ENCODE results near the gene HSPB9. TPM values are rescaled to one million over a fixed set of nuclear protein-coding genes. Genes with fewer than 3 reads are reported as not detected.

HSPB9 gene
- total and polyA plus RNA-seq, 2 donors from 2014 or later, result 0.99 TPM; not detected in 1

DNA sequence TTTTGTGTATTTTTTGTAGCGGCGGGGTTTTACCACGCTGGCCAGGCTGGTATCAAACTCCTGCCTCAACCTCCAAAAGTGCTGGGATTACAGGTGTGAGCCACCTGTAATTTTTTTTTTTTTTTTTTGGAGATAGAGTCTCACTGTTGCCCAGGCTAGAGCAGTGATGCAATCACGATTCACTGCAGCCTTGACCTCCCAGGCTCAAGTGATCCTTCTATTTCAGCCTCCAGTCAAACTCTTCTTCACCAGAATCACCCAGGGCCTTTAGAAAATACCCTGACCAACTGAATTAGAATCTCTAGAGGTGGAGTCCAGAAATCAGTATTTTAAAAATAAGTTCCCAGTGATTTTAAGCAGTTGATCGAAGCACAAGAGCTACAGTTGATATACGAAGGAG, 12.5 kb downstream of the HSPB9 start:
- intact Hi-C loops (cut with DNase I), result no loop called here
- Histone ChIP-seq H3K4me3 (ENCODE audit: low read length in 3 of 3) (peak overlapping the region; percentile 1 to 4 (median 2)), H3K4me1 (ENCODE audit: control insufficient read depth in 2 of 3, insufficient read depth in 2 of 3, low read depth in 1 of 3, low read length in 3 of 3) (peaks cover 11 to 81% (median 76%) of the 10 kb centered on the region in 3 donors), H3K9ac (ENCODE audit: low read length in 3 of 3) (peak overlapping the region in 1 of 3 donors; percentile 49), H3K27ac (ENCODE audit: low read depth in 2 of 2, low read length in 2 of 2) (peak overlapping the region; percentile 87 to 92), H3K27me3 (ENCODE audit: control insufficient read depth, insufficient read depth, low read length) (no peaks in the 10 kb centered on the region), H3K36me3 (ENCODE audit: control insufficient read depth in 2 of 3, insufficient read depth in 3 of 3, low read length in 3 of 3) (peaks cover 0 to 2% (median 0%) of the 10 kb centered on the region in 3 donors), H3K9me3 (ENCODE audit: control insufficient read depth in 2 of 3, insufficient read depth in 1 of 3, low read length in 3 of 3) (no peaks in the 10 kb centered on the region)
- DNase-seq, result no peak
- FAIRE-seq, result no peak
- TF ChIP-seq CTCF (IDR thresholded peaks at IDR 0.05; ENCODE audit: borderline replicate concordance, extremely low read depth, insufficient read depth), result no peak

GRCh38 chr17:42135664-42136653, 13.4 kb downstream of the HSPB9 start:
- H3K27me3 ChIP-seq (ENCODE audit: control insufficient read depth, insufficient read depth, low read length), result no peaks in the 10 kb centered on the region
- intact Hi-C loops (cut with DNase I), result no loop called here
- no peaks in the 10 kb centered on the region for H3K36me3 ChIP-seq (ENCODE audit: control insufficient read depth in 2 of 3, insufficient read depth in 3 of 3, low read length in 3 of 3)
- H3K27ac ChIP-seq (ENCODE audit: low read depth in 2 of 2, low read length in 2 of 2), result peak overlapping the region; percentile 92 to 95
- no peak for TF ChIP-seq CTCF (IDR thresholded peaks at IDR 0.05; ENCODE audit: borderline replicate concordance, extremely low read depth, insufficient read depth)
- DNase-seq (peak in 3 of 5 donors; percentile 50 to 93 (median 81)), FAIRE-seq (peak; percentile 19)
- H3K4me3 ChIP-seq (ENCODE audit: low read length in 3 of 3), result peak overlapping the region; percentile 4 to 66 (median 57)
- no peaks in the 10 kb centered on the region for H3K9me3 ChIP-seq (ENCODE audit: control insufficient read depth in 2 of 3, insufficient read depth in 1 of 3, low read length in 3 of 3)
- H3K4me1 ChIP-seq (ENCODE audit: control insufficient read depth in 2 of 3, insufficient read depth in 2 of 3, low read depth in 1 of 3, low read length in 3 of 3), result peaks cover 11 to 73% (median 69%) of the 10 kb centered on the region in 3 donors
- H3K9ac ChIP-seq (ENCODE audit: low read length in 3 of 3), result peak overlapping the region in 2 of 3 donors; percentile 49 to 74

GRCh38 chr17:42136654-42137051, 14.0 kb downstream of the HSPB9 start:
- Histone ChIP-seq H3K36me3 (ENCODE audit: control insufficient read depth in 2 of 3, insufficient read depth in 3 of 3, low read length in 3 of 3) (peaks cover 0 to 3% (median 0%) of the 10 kb centered on the region in 3 donors), H3K9me3 (ENCODE audit: control insufficient read depth in 2 of 3, insufficient read depth in 1 of 3, low read length in 3 of 3) (no peaks in the 10 kb centered on the region), H3K4me1 (ENCODE audit: control insufficient read depth in 2 of 3, insufficient read depth in 2 of 3, low read depth in 1 of 3, low read length in 3 of 3) (peaks cover 11 to 66% (median 64%) of the 10 kb centered on the region in 3 donors), H3K27ac (ENCODE audit: low read depth in 2 of 2, low read length in 2 of 2) (peak overlapping the region; percentile 92 to 95), H3K27me3 (ENCODE audit: control insufficient read depth, insufficient read depth, low read length) (no peaks in the 10 kb centered on the region), H3K4me3 (ENCODE audit: low read length in 3 of 3) (peak overlapping the region in 2 of 3 donors; percentile 57 to 66), H3K9ac (ENCODE audit: low read length in 3 of 3) (peak overlapping the region in 2 of 3 donors; percentile 49 to 74)
- DNase-seq (no peak), FAIRE-seq (no peak)
- intact Hi-C loops (cut with DNase I), result no loop called here
- TF ChIP-seq CTCF (IDR thresholded peaks at IDR 0.05; ENCODE audit: borderline replicate concordance, extremely low read depth, insufficient read depth), result no peak

All from kidney (tissue), 14 donors.